ENCODE measurements around the gene C1orf52.

- TF ChIP-seq CTCF (IDR thresholded peaks at IDR 0.05) (no peak), POLR2A (IDR thresholded peaks at IDR 0.05) (no peak), EP300 (IDR thresholded peaks at IDR 0.05) (no peak), POLR2AphosphoS5 (IDR thresholded peaks at IDR 0.05) (no peak)
Measured at GRCh38 chr1:85284202-85284601, 24.7 kb upstream of the C1orf52 start.
